ENCODE results near the gene CACYBP.

CACYBP gene

DNA sequence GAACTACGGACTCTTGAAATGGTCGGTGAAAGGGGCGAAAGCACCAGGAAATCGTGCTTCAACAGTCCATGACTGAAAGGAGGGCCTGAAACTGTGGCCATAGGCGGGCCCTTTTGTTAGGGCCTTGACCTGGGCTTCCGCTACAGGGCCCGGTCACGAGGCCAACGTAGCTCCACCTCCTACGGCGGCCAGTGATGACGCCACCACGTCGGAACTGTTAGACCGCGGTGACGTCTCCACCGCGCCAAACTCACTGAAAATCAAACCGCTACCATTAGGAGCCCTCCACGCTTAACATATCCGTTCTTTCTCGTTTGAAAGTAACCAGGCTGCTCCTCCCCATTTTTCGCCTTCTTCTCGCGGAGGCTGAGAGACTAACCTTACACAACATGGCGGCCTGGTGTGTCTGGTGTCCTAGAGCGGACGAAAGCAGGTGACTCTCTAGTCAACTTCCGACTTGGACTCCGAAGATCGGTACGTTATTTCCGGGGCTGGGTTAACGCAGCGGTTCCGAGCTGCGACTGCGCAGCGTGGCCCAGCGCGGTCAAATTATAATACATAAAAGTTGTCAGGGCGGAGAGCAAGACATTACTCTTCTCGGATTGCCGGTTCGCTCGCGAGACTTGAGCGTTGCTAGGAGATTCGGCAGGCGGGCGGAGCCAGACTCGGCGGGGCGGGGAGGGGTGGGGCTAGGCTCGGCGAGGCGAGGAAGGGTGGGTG lies 371 bp upstream of the CACYBP start:
- H3K9me3 ChIP-seq (ENCODE audit: insufficient read depth, low read length), result no peaks in the 10 kb centered on the region
- H3K4me3 ChIP-seq (ENCODE audit: insufficient read length, low read depth), result peak overlapping the region; percentile 98
- H3K9ac ChIP-seq (ENCODE audit: insufficient read length, low read depth), result peak overlapping the region; percentile 96
- no peaks in the 10 kb centered on the region for H3K27me3 ChIP-seq (ENCODE audit: insufficient read depth, insufficient read length)
- peaks cover 31% of the 10 kb centered on the region for H3K36me3 ChIP-seq (ENCODE audit: insufficient read depth, insufficient read length, low read length)
- no peaks in the 10 kb centered on the region for H3K4me1 ChIP-seq (ENCODE audit: insufficient read depth, insufficient read length)
- DNase-seq (ENCODE audit: low read depth, low spot score), result peak; percentile 99
- TF ChIP-seq SUZ12 (IDR thresholded peaks at IDR 0.05; ENCODE audit: extremely low read depth, insufficient read depth, insufficient read length), result no peak
- no peak for TF ChIP-seq ZNF274 (IDR thresholded peaks at IDR 0.05; ENCODE audit: low read depth, low read length)
- TF ChIP-seq YY1 (IDR thresholded peaks at IDR 0.05; ENCODE audit: insufficient read depth, insufficient read length), result peak; percentile 92

DNA sequence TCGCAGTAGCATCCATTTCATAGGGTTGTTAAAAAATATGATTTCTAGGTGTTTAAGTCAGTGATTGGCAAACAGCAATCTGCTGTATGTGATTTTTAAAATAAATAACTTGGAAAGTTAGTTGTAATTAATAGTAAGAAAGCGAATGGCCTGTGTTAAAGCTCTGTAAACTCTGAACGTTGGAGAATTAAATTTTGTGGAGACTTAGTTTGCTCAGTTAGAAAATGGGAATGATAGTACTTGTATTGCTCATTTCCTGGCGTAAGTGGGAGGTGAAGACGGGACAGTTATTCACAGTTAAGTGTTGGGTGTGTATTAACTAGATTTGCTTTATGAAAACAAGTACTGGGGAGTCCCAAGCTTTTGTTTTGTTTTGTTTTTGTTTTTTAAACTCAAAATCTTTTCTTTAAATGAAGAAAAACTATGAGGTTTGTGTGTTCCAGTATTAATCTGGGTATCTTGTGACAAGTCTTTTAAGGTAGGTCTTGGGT lies 995 bp downstream of the CACYBP start:
- Histone ChIP-seq H3K4me1 (ENCODE audit: insufficient read depth, insufficient read length) (no peaks in the 10 kb centered on the region), H3K4me3 (ENCODE audit: insufficient read length, low read depth) (peak overlapping the region; percentile 98), H3K9me3 (ENCODE audit: insufficient read depth, low read length) (no peaks in the 10 kb centered on the region), H3K9ac (ENCODE audit: insufficient read length, low read depth) (peak overlapping the region; percentile 100), H3K27me3 (ENCODE audit: insufficient read depth, insufficient read length) (no peaks in the 10 kb centered on the region), H3K36me3 (ENCODE audit: insufficient read depth, insufficient read length, low read length) (peaks cover 41% of the 10 kb centered on the region)
- DNase-seq (ENCODE audit: low read depth, low spot score), result no peak
- TF ChIP-seq YY1 (IDR thresholded peaks at IDR 0.05; ENCODE audit: insufficient read depth, insufficient read length), result no peak
- no peak for TF ChIP-seq ZNF274 (IDR thresholded peaks at IDR 0.05; ENCODE audit: low read depth, low read length)
- TF ChIP-seq SUZ12 (IDR thresholded peaks at IDR 0.05; ENCODE audit: extremely low read depth, insufficient read depth, insufficient read length), result no peak

DNA sequence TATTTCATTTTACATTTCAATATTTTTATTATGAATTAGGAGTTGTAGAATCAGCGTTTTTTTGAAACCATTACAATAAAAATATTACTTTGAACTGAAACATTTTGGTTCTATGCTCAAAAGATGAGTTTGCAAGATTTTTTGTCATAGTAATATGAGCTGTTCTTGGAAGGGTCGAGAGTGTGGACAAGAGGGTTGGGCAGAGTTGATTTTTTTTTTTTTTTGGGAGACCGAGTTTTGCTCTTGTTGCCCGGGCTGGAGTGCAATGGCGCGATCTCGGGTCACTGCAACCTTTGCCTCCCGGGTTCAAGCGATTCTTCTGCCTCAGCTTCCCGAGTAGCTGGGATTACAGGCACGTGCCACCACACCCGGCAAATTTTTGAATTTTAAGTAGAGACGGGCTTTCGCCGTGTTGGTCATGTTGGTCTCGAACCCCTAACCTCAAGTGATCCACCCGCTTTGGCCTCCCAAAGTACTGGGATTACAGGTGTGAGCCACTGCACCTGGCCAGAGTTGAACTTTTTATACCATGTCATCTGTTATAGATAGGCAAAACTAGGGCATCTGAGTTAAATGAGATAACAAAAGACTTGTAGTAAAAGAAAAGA lies 3.3 kb downstream of the CACYBP start:
- H3K4me3 ChIP-seq (ENCODE audit: insufficient read length, low read depth), result no peak overlapping the region
- H3K27me3 ChIP-seq (ENCODE audit: insufficient read depth, insufficient read length), result no peaks in the 10 kb centered on the region
- H3K36me3 ChIP-seq (ENCODE audit: insufficient read depth, insufficient read length, low read length), result peaks cover 52% of the 10 kb centered on the region
- H3K4me1 ChIP-seq (ENCODE audit: insufficient read depth, insufficient read length), result no peaks in the 10 kb centered on the region
- no peak for DNase-seq (ENCODE audit: low read depth, low spot score)
- TF ChIP-seq SUZ12 (IDR thresholded peaks at IDR 0.05; ENCODE audit: extremely low read depth, insufficient read depth, insufficient read length), result no peak
- no peak for TF ChIP-seq ZNF274 (IDR thresholded peaks at IDR 0.05; ENCODE audit: low read depth, low read length)
- no peak for TF ChIP-seq YY1 (IDR thresholded peaks at IDR 0.05; ENCODE audit: insufficient read depth, insufficient read length)
- H3K9me3 ChIP-seq (ENCODE audit: insufficient read depth, low read length), result no peaks in the 10 kb centered on the region
- H3K9ac ChIP-seq (ENCODE audit: insufficient read length, low read depth), result no peak overlapping the region

DNA sequence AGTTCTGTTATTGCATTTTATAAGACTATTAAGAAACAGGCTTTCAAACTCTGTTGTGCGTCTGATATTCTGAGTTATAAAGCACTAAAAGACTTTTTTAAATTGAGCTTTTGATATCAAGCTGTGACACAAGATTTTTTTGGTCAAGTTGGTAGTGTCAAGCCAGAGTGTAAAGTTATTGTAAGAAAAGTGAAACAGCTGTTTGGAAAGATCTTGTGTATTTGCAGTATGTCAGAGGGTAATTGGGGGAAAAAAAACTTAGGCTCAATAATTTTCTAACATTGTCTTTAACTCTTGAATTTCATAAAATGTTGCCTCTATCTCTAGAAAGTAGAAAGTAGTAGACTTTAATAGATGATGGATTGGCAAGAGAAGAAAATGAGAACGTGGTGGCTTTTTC lies 3.8 kb downstream of the CACYBP start:
- H3K4me1 ChIP-seq (ENCODE audit: insufficient read depth, insufficient read length), result no peaks in the 10 kb centered on the region
- H3K4me3 ChIP-seq (ENCODE audit: insufficient read length, low read depth), result no peak overlapping the region
- H3K9ac ChIP-seq (ENCODE audit: insufficient read length, low read depth), result no peak overlapping the region
- no peak for DNase-seq (ENCODE audit: low read depth, low spot score)
- H3K9me3 ChIP-seq (ENCODE audit: insufficient read depth, low read length), result no peaks in the 10 kb centered on the region
- no peaks in the 10 kb centered on the region for H3K27me3 ChIP-seq (ENCODE audit: insufficient read depth, insufficient read length)
- H3K36me3 ChIP-seq (ENCODE audit: insufficient read depth, insufficient read length, low read length), result peaks cover 57% of the 10 kb centered on the region
- TF ChIP-seq SUZ12 (IDR thresholded peaks at IDR 0.05; ENCODE audit: extremely low read depth, insufficient read depth, insufficient read length) (no peak), ZNF274 (IDR thresholded peaks at IDR 0.05; ENCODE audit: low read depth, low read length) (no peak), YY1 (IDR thresholded peaks at IDR 0.05; ENCODE audit: insufficient read depth, insufficient read length) (no peak)

DNA sequence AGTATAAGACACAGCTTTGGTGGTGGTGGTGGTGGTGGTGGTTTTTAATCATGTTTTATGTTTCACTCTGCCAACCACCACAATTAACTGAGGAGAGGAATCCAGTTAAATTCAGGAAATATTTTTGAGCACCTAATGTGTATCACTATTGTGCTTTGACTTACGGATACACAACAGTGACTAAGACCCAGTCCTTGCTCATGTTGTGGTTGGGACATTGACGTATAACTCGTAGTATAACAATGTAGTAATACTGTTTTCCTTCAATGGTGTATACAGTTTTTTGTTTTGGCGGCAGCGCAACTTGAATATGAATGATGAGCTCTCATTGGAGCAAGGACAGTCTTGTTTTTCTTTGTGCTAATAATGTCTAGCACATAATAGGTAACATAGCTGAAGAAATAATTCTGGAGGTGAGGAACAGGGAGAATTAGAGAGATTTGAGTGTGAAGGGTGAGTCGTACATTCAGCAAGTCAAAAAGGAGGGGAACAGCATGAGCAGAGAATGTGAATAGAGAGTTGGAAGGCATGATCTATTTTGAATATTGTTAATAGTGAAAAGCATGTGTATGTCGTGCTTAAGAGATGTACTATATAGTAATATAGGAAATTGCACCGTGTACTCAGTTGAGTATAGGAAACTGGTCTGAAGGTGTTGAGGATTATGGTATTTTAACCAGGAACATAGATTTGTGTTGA lies 5.5 kb downstream of the CACYBP start:
- H3K27me3 ChIP-seq (ENCODE audit: insufficient read depth, insufficient read length), result no peaks in the 10 kb centered on the region
- TF ChIP-seq ZNF274 (IDR thresholded peaks at IDR 0.05; ENCODE audit: low read depth, low read length), result no peak
- no peak for TF ChIP-seq SUZ12 (IDR thresholded peaks at IDR 0.05; ENCODE audit: extremely low read depth, insufficient read depth, insufficient read length)
- TF ChIP-seq YY1 (IDR thresholded peaks at IDR 0.05; ENCODE audit: insufficient read depth, insufficient read length), result no peak
- H3K4me1 ChIP-seq (ENCODE audit: insufficient read depth, insufficient read length), result no peaks in the 10 kb centered on the region
- no peak overlapping the region for H3K9ac ChIP-seq (ENCODE audit: insufficient read length, low read depth)
- DNase-seq (ENCODE audit: low read depth, low spot score), result no peak
- peaks cover 72% of the 10 kb centered on the region for H3K36me3 ChIP-seq (ENCODE audit: insufficient read depth, insufficient read length, low read length)
- no peak overlapping the region for H3K4me3 ChIP-seq (ENCODE audit: insufficient read length, low read depth)
- no peaks in the 10 kb centered on the region for H3K9me3 ChIP-seq (ENCODE audit: insufficient read depth, low read length)

DNA sequence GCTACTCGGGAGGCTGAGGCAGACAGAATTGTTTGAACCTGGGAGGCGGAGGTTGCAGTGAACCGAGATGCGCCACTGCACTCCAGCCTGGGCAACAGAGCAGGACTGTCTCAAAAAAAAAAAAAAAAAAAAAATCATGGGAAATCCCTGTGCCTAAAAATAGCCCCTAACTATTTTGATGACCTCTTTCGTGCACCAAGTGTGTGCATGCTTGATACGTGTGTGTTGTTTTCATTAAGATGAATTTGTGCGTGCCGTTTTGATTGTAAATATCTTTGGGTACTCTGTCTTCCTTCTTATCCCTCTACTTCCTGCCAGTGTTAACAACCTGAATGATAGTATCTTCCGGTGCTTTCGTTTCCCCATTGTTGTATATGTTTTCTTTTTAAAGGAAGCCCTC lies 9.8 kb downstream of the CACYBP start:
- TF ChIP-seq YY1 (IDR thresholded peaks at IDR 0.05; ENCODE audit: insufficient read depth, insufficient read length) (no peak), ZNF274 (IDR thresholded peaks at IDR 0.05; ENCODE audit: low read depth, low read length) (no peak), SUZ12 (IDR thresholded peaks at IDR 0.05; ENCODE audit: extremely low read depth, insufficient read depth, insufficient read length) (no peak)
- Histone ChIP-seq H3K27me3 (ENCODE audit: insufficient read depth, insufficient read length) (no peaks in the 10 kb centered on the region), H3K4me1 (ENCODE audit: insufficient read depth, insufficient read length) (no peaks in the 10 kb centered on the region), H3K4me3 (ENCODE audit: insufficient read length, low read depth) (no peak overlapping the region), H3K36me3 (ENCODE audit: insufficient read depth, insufficient read length, low read length) (peaks cover 98% of the 10 kb centered on the region), H3K9ac (ENCODE audit: insufficient read length, low read depth) (no peak overlapping the region), H3K9me3 (ENCODE audit: insufficient read depth, low read length) (no peaks in the 10 kb centered on the region)
- no peak for DNase-seq (ENCODE audit: low read depth, low spot score)

DNA sequence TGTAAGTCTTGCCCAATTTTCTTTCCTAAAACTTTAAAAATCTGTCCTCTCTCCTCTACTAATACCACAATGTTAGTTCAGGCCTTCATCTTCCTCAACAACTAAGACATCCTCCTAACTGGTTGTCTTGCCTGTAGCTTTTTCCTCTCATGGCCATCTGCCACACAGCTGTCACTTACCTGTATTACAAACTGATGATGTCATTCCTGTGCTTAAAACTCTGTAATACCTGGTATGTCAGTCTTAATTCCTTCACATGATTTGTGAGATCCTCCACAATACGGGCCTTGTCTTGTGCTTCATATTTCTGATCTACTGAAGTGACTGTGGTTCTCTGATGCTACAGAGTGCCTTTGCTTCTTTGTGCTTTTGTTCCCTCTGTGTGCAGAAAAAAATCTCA lies 13.7 kb downstream of the CACYBP start:
- Histone ChIP-seq H3K4me1 (ENCODE audit: insufficient read depth, insufficient read length) (no peaks in the 10 kb centered on the region), H3K27me3 (ENCODE audit: insufficient read depth, insufficient read length) (no peaks in the 10 kb centered on the region), H3K4me3 (ENCODE audit: insufficient read length, low read depth) (no peak overlapping the region), H3K9ac (ENCODE audit: insufficient read length, low read depth) (no peak overlapping the region), H3K36me3 (ENCODE audit: insufficient read depth, insufficient read length, low read length) (peaks cover 94% of the 10 kb centered on the region), H3K9me3 (ENCODE audit: insufficient read depth, low read length) (no peaks in the 10 kb centered on the region)
- TF ChIP-seq ZNF274 (IDR thresholded peaks at IDR 0.05; ENCODE audit: low read depth, low read length) (no peak), YY1 (IDR thresholded peaks at IDR 0.05; ENCODE audit: insufficient read depth, insufficient read length) (no peak)
- DNase-seq (ENCODE audit: low read depth, low spot score), result no peak
